CD14-positive monocyte (primary cell): ENCODE data around the gene APOL3. TPM values are rescaled to one million over a fixed set of nuclear protein-coding genes. Genes with fewer than 3 reads are reported as not detected.

Experiments used
- DNase-seq, 3 donors: peaks; one replicate each; pipeline ENCODE4 v3.0.0-alpha.2; 2011 to 2022
- H2AFZ ChIP-seq: 2 replicates; pipeline ENCODE4 v1.6.0; 2012; ENCODE audit warnings: mild to moderate bottlenecking, low read depth, low read length, inconsistent platforms; ENCODE audit not compliant: insufficient read depth, poor library complexity, severe bottlenecking
- H3K27ac ChIP-seq, 2 donors: 1 replicate in 1 of 2; 2 replicates in 1 of 2; pipeline ENCODE4 v1.5.1; 2012 to 2013; ENCODE audit warnings: low read length in 2 of 2, control low read depth in 1 of 2, inconsistent platforms in 1 of 2, low read depth in 1 of 2, mild to moderate bottlenecking in 1 of 2
- H3K27me3 ChIP-seq, 2 donors: one replicate each; pipeline versions ENCODE4 v1.6.0 to v1.6.1; 2011 to 2013; ENCODE audit warnings: low read length in 2 of 2; ENCODE audit not compliant: control insufficient read depth in 2 of 2, insufficient read depth in 2 of 2
- H3K36me3 ChIP-seq, 2 donors: replicated peaks in 1 of 2; 1 replicate in 1 of 2; 2 replicates in 1 of 2; pipeline versions ENCODE4 v1.5.1 to v1.6.1; 2012 to 2013; ENCODE audit warnings: low read length in 2 of 2, control low read depth in 1 of 2, inconsistent platforms in 1 of 2, mild to moderate bottlenecking in 1 of 2; ENCODE audit not compliant: insufficient read depth in 2 of 2, control insufficient read depth in 1 of 2
- H3K4me1 ChIP-seq, 2 donors: 1 replicate in 1 of 2; 2 replicates in 1 of 2; pipeline versions ENCODE4 v1.5.1 to v1.6.1; 2012 to 2013; ENCODE audit warnings: low read length in 2 of 2, control low read depth in 1 of 2, inconsistent platforms in 1 of 2, mild to moderate bottlenecking in 1 of 2, moderate library complexity in 1 of 2; ENCODE audit not compliant: insufficient read depth in 2 of 2, control insufficient read depth in 1 of 2
- H3K4me2 ChIP-seq: replicated peaks from 2 replicates; pipeline ENCODE3; 2012; ENCODE audit warnings: low read length, moderate library complexity, mild to moderate bottlenecking; ENCODE audit not compliant: poor library complexity, severe bottlenecking; ENCODE audit errors: extremely low read depth
- H3K4me3 ChIP-seq, 3 experiments: fragments of 200-600 bp in 1 of 3; sonication (generic) in 1 of 3; replicated peaks in 1 of 3; 1 replicate in 2 of 3; 2 replicates in 1 of 3; pipeline ENCODE4 v1.5.1; 2011 to 2013; ENCODE audit warnings: low read length in 3 of 3, mild to moderate bottlenecking in 3 of 3, control low read depth in 2 of 3, low read depth in 2 of 3, inconsistent platforms in 1 of 3, moderate library complexity in 1 of 3
- H3K79me2 ChIP-seq: 2 replicates; pipeline ENCODE4 v1.6.0; 2012; ENCODE audit warnings: mild to moderate bottlenecking, control low read depth, inconsistent platforms, low read length, moderate library complexity; ENCODE audit not compliant: insufficient read depth
- H3K9ac ChIP-seq: 2 replicates; pipeline ENCODE4 v1.6.0; 2017; ENCODE audit warnings: low read length, mild to moderate bottlenecking; ENCODE audit not compliant: insufficient read depth, poor library complexity, severe bottlenecking
- H3K9me3 ChIP-seq, 2 donors: replicated peaks in 1 of 2; 1 replicate in 1 of 2; 2 replicates in 1 of 2; pipeline versions ENCODE4 v1.5.1 to v1.6.1; 2012 to 2013; ENCODE audit warnings: low read length in 2 of 2, control low read depth in 1 of 2; ENCODE audit not compliant: control insufficient read depth in 1 of 2, insufficient read depth in 1 of 2
- H4K20me1 ChIP-seq: 2 replicates; pipeline ENCODE4 v1.6.0; 2012; ENCODE audit warnings: mild to moderate bottlenecking, low read length, control low read depth, moderate library complexity; ENCODE audit not compliant: insufficient read depth
- H3K27ac Mint-ChIP-seq, 7 donors: one replicate each; pipeline ENCODE4 v1.8.0; 2020; ENCODE audit warnings: mild to moderate bottlenecking in 7 of 7, mixed read lengths in 7 of 7, moderate library complexity in 6 of 7, inconsistent platforms in 2 of 7
- H3K27me3 Mint-ChIP-seq, 3 donors: one replicate each; pipeline ENCODE4 v1.8.0; 2021 to 2022; ENCODE audit warnings: low read depth in 3 of 3, mild to moderate bottlenecking in 3 of 3, mixed read lengths in 3 of 3, moderate library complexity in 3 of 3, inconsistent platforms in 1 of 3
- H3K36me3 Mint-ChIP-seq, 2 donors: one replicate each; pipeline ENCODE4 v1.8.0; 2020; ENCODE audit warnings: mixed read lengths in 2 of 2, inconsistent platforms in 1 of 2, mild to moderate bottlenecking in 1 of 2
- H3K4me1 Mint-ChIP-seq: one replicate; pipeline ENCODE4 v1.8.0; 2020; ENCODE audit warnings: mild to moderate bottlenecking, mixed read lengths
- H3K4me3 Mint-ChIP-seq, 2 donors: one replicate each; pipeline ENCODE4 v1.8.0; 2020; ENCODE audit warnings: mild to moderate bottlenecking in 2 of 2, mixed read lengths in 2 of 2, moderate library complexity in 1 of 2
- H3K9me3 Mint-ChIP-seq, 7 donors: one replicate each; pipeline ENCODE4 v1.8.0; 2020 to 2022; ENCODE audit warnings: mixed read lengths in 7 of 7, mild to moderate bottlenecking in 6 of 7, moderate library complexity in 6 of 7, inconsistent platforms in 2 of 7
- WGBS: methylation state at CpG from one replicate; pipeline ENCODE4 v1.1.5; 2013; ENCODE audit warnings: missing lambda C conversion rate; ENCODE audit not compliant: insufficient coverage; 5-methylcytosine and 5-hydroxymethylcytosine counted together
- intact Hi-C, 2 donors: fragments of 100-400 bp; cut with micrococcal nuclease; formaldehyde crosslinking; loops; one replicate each; pipeline versions ENCODE4 v1.15.0 to v1.15.1; 2023
- polyA plus RNA-seq, 3 donors: library from polyadenylated mRNA; depleted of rRNA in 1 of 3; unstranded in 2 of 3; stranded (reverse) in 1 of 3; fragments of 300-500 nt in 2 of 3; fragments of >200 nt in 1 of 3; fragmentation: Illumina TruSeq in 2 of 3; gene quantifications; 1 replicate in 2 of 3; 2 replicates in 1 of 3; pipeline ENCODE4 v1.2.3, GENCODE V29; 2012 to 2021
- TF ChIP-seq, protein P1 (sequence below): fragments of 200-600 bp; IDR thresholded peaks from one replicate; pipeline ENCODE4 v1.8.0; 2022; ENCODE audit warnings: antibody characterized with exemption, mild to moderate bottlenecking

The APOL3 gene
- polyA plus RNA-seq, 3 donors, result 39.9 to 97.0 (median 61.3) TPM

DNA sequence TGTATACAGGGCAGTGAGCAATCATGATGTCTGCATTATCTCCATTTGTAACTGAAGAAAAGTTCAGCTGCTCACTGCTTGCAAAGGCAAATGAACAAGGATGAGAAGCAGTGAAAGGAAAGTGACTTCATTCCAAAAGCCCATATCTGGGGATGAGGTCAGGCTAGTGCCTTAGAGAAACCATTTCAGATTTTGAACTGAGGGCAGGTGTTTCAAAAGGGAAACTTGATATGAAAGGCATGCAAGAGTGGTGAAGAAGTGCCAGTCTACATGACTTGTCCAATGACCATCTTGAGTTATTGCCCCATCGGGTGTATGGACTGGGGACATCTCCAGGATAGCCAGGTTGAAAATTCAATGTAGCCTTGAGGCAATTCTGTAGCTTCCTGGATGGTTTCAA is 48.4 kb upstream of the APOL3 start:
- H3K36me3 Mint-ChIP-seq, result peaks cover 3 to 5% of the 10 kb centered on the region in 2 donors
- DNase-seq, result no peak
- 100% methylated on average over 1 of the region's 1 CpG for WGBS
- Histone ChIP-seq H3K4me3 (no peak overlapping the region), H3K79me2 (no peaks in the 10 kb centered on the region), H3K36me3 (no peaks in the 10 kb centered on the region), H3K9me3 (peaks cover 0 to 3% of the 10 kb centered on the region in 2 donors), H3K9ac (no peak overlapping the region), H3K4me2 (no peak overlapping the region), H3K4me1 (peaks cover 67 to 73% of the 10 kb centered on the region in 2 donors), H3K27ac (peak overlapping the region in 1 of 2 donors; percentile 15), H2AFZ (no peak overlapping the region), H4K20me1 (no peaks in the 10 kb centered on the region), H3K27me3 (no peaks in the 10 kb centered on the region)
- no peak overlapping the region for H3K4me3 Mint-ChIP-seq
- peak overlapping the region in 5 of 7 donors; percentile 6 to 73 (median 28) for H3K27ac Mint-ChIP-seq
- H3K9me3 Mint-ChIP-seq, result peaks cover 2 to 15% (median 5%) of the 10 kb centered on the region in 7 donors
- peaks cover 0 to 3% (median 0%) of the 10 kb centered on the region in 3 donors for H3K27me3 Mint-ChIP-seq
- TF ChIP-seq, protein P1, sequence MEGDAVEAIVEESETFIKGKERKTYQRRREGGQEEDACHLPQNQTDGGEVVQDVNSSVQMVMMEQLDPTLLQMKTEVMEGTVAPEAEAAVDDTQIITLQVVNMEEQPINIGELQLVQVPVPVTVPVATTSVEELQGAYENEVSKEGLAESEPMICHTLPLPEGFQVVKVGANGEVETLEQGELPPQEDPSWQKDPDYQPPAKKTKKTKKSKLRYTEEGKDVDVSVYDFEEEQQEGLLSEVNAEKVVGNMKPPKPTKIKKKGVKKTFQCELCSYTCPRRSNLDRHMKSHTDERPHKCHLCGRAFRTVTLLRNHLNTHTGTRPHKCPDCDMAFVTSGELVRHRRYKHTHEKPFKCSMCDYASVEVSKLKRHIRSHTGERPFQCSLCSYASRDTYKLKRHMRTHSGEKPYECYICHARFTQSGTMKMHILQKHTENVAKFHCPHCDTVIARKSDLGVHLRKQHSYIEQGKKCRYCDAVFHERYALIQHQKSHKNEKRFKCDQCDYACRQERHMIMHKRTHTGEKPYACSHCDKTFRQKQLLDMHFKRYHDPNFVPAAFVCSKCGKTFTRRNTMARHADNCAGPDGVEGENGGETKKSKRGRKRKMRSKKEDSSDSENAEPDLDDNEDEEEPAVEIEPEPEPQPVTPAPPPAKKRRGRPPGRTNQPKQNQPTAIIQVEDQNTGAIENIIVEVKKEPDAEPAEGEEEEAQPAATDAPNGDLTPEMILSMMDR, result no peak
- H3K4me1 Mint-ChIP-seq, result peaks cover 70% of the 10 kb centered on the region
- intact Hi-C loops, result no loop called here

GRCh38 chr22:36208162-36208765 is 47.7 kb upstream of the APOL3 start:
- Mint-ChIP-seq H3K27ac (peak overlapping the region in 1 of 7 donors; percentile 68), H3K27me3 (peaks cover 0 to 3% (median 0%) of the 10 kb centered on the region in 3 donors), H3K4me3 (no peak overlapping the region), H3K36me3 (peaks cover 3 to 5% of the 10 kb centered on the region in 2 donors), H3K4me1 (peaks cover 64% of the 10 kb centered on the region), H3K9me3 (peaks cover 2 to 15% (median 5%) of the 10 kb centered on the region in 7 donors)
- Histone ChIP-seq H4K20me1 (no peaks in the 10 kb centered on the region), H3K4me2 (no peak overlapping the region), H3K4me1 (peaks cover 61 to 67% of the 10 kb centered on the region in 2 donors), H3K79me2 (no peaks in the 10 kb centered on the region), H3K27me3 (no peaks in the 10 kb centered on the region), H3K9ac (no peak overlapping the region), H2AFZ (no peak overlapping the region), H3K4me3 (no peak overlapping the region), H3K27ac (no peak overlapping the region), H3K36me3 (no peaks in the 10 kb centered on the region), H3K9me3 (peaks cover 0 to 3% of the 10 kb centered on the region in 2 donors)
- intact Hi-C loops, result no loop called here
- no peak for DNase-seq
- TF ChIP-seq, protein P1, result no peak
- WGBS, result no CpG with 5 or more reads among the region's 1 CpG
